ENCODE data around the gene NCF1. TPM values are rescaled to one million over a fixed set of nuclear protein-coding genes. Genes with fewer than 3 reads are reported as not detected.
"Not testable (repeated sequence)": the region's sequence is repeated elsewhere in the genome, so short reads cannot be mapped to it uniquely, and the experiment has no call there.

The NCF1 gene
- 1 to 10 TPM; 1.1 to 2.6 (median 2.2) TPM for polyA plus RNA-seq (ENCODE audit: insufficient read length in 10 of 10)
- long read RNA-seq, donor 1, partial matches to known transcripts, result 0 of 1 reads
- long read RNA-seq, donor 1, other reads (novel, unspliced or antisense), result 0 of 1 reads
- long read RNA-seq, donor 2, partial matches to known transcripts, result 14 of 14 reads
- long read RNA-seq, donor 2, other reads (novel, unspliced or antisense), result 0 of 14 reads
- long read RNA-seq, donor 3, result 0 reads
- long read RNA-seq, donor 4, result 0 reads
- long read RNA-seq, donor 5, result 0 reads
- long read RNA-seq, donor 6, partial matches to known transcripts, result 0 of 1 reads
- long read RNA-seq, donor 6, other reads (novel, unspliced or antisense), result 0 of 1 reads
- long read RNA-seq, donor 7, result 0 reads
- long read RNA-seq, donor 8, result 0 reads
- long read RNA-seq, donor 9, result 0 reads

DNA sequence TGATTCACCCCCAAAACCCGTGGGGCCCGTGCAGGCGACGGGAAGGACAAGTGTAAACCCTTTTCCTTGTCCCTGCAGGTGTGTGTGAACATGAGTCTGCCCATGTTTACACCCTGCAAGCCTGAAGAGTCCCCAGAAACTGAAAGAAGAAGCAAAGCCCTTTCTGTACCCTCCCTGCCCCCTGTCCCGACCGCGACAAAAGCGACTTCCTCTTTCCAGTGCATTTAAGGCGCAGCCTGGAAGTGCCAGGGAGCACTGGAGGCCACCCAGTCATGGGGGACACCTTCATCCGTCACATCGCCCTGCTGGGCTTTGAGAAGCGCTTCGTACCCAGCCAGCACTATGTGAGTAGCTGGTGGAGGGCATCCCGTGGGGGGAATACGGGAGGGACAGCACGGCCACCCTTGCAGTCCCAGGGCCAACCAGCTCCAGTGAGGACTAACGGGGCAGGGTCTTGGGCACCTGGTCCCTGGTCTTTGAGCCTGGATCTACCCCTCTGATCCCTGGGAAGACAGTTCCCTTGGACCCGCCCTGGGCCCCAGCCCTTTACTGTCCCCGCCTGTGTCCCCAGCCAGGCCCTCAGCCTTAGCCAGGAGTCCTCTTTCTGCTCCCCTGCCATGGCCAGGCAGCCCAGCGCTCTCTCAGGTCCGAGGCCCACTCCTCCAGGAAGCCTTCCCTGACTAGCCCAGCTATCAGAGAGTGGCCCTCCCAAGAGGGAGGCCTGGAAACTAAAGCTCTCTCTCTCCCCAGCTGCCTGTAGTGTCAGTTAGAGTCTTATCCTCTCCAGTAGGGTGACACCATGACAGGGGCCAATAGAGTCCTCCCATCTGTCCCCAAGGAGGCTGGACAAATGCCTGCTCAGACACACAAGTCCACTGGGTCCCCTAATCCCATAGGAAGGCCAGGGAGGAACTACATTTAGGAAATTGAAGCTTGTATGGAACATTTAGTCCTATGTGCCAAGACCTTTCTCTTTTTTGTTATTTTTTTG, at the start of gene NCF1:
Gene NCF1 (plus strand): TSS at position 252 of the 991 bp plus-strand sequence. CDS start 21 bp downstream, at position 273.
- not testable (repeated sequence) for DNase-seq

DNA sequence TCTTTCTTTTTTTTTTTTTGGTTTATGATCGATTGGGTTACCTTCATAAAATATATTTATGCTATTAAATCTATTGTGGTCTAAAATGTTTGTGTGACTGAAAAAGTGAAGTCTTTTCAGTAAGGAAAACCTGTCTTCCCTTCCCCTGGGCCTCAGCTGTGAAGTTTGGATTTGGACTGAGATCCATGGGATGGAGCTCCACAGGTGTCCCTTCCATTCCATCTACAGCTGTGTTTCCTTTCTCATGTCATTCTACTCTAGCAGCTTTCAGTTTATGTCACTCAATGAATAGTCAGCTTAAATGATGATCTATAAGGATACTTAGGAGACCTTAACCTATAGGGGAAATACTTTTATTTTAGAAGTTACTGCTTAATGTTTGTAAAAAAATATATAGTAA, 48.0 kb upstream of the NCF1 start:
- no peak for DNase-seq

DNA sequence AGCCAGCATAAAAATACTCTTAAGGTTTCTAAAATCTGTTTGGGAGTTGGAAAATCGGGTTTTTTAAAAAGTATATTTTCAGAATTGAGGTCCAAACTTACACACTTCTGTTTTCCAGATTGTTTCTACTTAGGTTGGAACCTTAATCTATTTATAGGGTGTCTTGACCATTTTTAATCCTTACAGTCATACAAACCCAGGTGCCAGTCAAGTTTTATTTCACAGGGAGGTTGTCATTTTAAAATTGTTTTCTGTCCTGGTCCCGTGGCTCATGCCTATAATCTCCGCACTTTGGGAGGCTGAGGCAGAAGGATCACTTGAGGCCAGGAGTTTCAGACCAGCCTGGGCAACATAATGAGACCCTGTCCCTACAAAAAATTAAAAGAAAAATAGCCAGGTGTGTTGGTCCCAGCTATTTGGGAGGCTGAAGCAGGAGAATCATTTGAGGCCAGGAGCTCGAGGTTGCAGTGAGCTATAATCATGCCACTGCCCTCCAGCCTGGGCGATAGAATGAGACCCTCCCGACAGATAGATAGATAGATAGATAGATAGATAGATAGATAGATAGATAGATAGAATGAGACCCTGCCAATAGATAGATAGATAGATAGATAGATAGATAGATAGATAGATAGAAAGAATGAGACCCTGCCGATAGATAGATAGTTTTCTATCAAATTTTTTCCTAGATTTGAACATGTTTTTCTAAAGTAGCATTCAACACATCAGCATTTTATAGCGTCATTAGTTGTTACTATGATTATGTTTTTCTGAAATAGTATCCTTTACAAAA, 47.3 kb upstream of the NCF1 start:
- no peak for DNase-seq

DNA sequence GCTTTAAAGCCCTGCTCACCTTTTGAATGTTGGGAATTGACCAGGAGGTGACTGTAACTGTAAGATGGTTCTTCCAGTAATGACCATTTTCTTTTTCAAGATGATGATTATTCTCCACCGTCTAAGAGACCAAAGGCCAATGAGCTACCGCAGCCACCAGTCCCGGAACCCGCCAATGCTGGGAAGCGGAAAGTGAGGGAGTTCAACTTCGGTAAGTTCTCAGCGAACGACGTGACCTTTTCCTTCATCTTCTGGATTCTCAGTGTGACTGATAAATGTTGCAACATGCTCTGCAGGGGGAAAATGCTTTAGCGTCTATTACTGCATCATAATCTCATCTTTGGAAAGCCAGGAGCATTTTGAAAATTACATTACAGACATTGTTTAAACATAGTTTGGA, 45.1 kb upstream of the NCF1 start:
- DNase-seq, result not testable (repeated sequence)

DNA sequence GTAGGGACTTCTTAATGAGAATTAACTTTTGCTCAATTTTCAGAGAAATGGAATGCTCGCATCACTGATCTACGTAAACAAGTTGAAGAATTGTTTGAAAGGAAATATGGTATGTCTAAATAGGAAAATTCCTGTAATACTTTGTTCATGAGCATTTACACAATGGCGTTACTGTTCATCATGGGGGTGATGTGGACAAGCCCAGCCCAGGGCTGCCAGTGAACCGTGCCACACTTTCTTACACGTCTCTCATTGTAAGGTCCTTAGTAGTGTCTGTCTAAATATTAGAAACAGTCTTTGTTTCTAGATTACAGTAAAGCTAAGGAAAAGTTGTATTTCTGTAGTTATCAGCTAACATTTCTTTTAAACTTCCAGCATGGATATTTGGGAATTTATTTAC, 43.6 kb upstream of the NCF1 start:
- not testable (repeated sequence) for DNase-seq

DNA sequence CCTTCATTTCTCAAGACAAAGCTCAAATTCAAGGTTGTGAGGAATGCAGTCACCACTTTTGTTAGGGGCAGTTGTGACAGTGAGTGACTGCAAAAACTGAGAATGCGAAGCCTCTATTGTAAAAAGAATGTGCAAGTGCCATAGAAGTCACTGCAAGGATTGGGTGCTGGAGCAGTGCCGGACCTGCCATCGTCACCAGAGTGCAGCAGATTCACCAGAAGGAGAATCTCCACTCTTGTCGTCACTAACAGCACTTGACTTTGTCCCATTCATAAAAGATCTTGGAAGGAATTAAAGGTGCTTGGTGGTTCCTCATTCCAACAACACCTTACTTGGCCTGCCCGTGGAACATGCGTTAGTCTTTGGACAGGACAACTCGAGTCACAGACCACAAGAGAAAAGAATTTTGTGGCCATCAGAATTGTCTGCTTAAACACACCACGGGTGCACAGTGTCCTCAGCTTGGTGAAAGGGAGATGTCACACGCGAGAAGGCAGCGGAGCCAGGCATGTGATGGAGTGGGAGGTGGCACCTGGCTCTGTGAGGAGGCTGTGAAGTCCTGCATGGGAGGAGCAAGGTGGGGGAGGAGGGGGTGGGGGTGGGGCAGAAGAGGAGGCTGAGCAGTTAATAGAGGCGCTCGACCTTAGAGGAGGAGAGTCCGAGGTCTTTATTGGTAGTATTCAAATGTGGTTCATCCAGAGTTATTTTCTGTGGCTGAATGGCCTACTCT, 33.7 kb upstream of the NCF1 start:
- not testable (repeated sequence) for DNase-seq

DNA sequence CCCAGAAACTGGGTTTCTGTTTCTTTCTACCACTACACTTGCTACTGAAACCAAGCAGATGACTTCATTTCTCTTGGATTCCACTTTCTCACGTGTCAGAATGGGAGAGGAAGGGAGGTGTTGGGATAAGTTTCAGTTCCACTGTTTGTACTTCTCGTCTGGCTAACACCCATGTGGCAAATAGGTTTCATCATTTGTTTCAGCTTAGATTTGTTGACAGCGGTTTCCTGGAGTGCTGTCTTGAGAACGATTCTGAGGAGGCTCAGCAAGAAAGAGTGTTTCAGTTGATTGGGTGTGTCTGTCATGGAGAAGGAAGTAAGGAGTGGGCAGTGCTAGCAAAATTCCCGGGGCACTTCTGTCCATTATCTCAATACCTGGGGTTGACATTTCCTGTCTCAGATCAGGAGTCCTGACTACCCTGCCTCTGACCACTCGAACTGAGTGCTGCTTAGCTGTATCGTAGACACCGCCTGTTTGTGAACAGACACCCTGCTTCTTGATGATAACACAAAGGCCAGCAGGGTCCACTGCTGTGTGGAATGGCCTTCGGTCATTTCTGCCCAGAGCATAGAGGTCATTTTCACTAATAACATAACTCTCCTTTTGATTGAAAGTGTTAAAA, 29.8 kb upstream of the NCF1 start:
- not testable (repeated sequence) for DNase-seq

DNA sequence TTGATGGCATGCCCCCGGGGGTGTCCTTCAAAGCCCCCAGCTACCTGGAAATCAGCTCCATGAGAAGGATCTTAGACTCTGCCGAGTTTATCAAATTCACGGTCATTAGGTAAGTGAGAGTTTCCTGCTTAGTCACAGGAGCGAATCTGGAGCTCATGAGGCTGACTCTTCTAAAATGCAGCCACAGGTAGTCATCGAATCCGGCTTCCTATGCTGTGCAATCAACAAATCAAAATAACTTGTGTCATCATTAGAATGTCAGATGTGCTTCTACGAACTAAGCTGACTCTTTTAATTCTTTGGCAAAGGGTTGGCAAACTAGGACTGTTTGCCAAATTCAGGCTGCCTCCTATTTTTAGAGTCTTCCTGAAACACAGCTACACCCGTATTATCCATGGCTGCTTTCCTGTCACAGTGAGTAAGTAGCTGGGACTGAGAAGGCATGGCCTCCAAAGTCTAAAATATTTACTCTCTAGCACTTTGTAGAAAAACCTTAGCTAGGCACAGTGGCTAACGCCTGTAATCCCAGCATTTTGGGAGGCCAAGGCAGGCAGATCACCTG, 19.8 kb upstream of the NCF1 start:
- DNase-seq, result not testable (repeated sequence)

DNA sequence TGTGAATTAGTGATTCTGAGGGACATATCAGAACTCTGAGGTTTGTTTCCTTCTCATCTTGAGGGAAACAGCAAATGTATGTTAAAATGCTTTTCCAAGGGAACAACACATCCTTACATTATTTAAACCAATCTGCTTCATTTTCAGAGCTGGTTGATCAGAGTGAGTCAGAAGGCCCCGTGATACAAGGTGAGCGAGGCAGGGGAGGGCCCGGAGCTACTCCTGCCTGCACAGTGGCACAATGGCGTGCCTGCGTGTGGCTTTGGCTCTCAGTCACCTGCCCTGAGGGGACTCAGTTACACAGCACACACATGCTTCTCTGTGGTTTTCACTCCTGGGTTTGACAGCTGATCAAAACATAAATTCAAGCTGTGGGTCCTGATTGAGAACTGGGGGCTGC, 17.1 kb upstream of the NCF1 start:
- DNase-seq, result not testable (repeated sequence)

DNA sequence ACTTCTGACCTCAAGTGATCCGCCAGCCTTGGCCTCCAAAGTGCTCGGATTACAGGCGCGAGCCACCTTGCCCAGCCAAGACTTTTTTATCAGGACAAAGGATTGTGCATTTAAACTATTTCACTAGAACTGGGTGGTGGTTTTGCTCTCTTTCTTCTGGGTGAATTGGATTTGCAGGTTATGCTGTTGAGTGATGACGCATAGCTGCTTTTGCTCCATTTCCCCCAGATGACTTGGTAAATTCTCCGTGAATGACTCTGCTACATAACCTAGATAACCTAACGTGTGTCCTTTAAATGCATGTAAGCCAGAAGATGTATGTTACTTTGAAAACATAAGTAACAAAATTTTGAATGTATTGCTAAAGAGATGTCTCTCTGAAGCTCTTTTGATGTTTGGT, 15.5 kb upstream of the NCF1 start:
- DNase-seq, result not testable (repeated sequence)

DNA sequence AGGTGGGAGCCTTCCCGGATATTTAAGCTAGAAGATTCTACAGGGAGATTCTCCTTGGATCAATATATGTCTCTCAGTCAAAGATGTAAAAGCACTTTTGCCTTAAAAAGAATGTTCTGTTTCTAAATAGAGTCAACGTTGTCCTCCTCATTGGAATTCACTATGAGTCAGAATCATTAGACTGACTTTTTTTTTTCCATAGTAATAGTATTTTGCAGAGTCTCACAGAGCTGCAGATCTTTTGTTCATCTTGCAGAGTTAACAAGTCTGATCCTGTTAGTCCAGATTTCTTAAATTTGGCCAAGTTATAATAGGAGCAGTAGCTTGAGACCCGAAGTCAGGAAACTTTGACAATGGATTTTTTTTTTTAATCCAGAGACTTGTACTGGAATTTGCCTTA, 14.8 kb upstream of the NCF1 start:
- not testable (repeated sequence) for DNase-seq

DNA sequence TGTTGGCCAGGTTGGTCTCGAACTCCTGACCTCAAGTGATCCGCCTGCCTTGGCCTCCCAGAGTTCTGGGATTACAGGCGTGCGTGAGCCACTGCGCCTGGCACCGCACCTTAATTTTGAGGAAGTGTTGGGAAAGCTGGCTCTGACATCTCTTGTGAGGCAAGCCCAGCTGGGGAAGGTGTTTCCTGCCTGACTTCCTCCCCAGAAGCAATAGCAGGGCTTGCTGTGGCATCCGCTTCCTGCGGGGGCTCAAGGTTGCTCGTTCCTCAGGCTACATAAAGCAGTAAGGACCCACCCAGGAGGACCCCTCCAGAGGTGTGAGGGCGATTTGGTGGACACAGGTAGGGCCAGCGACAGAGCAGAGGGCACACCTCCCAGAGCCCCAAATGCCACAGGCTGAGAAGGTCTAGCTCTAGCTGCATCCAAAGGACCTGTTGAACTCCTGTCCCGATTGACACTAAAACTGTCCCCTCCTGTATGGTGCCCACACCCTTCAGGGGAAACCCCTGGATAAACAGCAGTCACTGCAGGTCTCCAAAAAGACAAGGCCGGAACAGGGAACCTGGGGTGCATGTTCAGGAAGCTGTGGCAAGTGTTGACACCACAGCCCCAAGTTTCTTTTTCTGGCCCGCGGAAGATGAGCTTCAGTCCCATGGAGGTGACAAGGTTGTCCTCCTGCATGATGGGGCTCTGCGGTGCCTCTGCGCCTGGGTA, 8.4 kb upstream of the NCF1 start:
- not testable (repeated sequence) for DNase-seq

DNA sequence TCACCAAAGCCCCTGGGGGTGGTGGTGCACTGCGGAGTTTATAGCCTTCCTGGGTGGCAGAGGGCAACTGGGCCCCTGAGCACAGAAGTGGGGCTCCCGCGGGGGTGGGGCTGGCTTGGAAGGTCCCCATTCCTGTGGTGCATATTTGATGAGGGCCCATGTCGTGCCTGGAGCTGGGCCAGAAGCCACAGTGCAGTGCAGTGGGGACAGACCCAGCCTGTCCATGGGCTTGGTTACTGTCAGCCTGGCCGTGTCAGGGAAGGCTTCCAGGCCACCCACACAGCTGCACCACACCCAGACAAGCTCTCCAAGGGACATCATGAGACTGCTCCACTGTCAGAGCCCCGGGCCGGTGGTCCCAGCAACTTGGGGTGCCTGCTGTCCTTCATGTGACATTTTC, 7.3 kb upstream of the NCF1 start:
- not testable (repeated sequence) for DNase-seq

DNA sequence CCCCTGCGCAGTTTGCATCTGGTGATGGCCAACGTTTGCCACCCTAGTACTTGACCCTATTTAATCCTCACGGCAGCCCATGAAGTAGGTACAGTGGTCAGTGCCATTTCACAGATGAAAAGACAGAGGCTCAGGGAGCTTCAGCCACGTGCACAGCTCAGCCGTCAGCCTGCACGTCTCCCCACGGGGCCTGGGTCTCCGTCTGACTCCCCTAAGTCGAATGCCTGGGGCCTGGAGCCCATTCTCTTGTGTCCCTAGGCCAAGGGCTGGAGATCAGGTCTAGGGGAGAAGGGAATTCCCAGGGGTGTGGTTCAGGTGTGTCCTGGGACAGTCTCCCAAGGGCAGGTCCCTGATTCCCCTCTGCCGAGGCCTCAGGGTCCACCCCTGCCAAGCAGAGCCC, 6.8 kb upstream of the NCF1 start:
- not testable (repeated sequence) for DNase-seq

DNA sequence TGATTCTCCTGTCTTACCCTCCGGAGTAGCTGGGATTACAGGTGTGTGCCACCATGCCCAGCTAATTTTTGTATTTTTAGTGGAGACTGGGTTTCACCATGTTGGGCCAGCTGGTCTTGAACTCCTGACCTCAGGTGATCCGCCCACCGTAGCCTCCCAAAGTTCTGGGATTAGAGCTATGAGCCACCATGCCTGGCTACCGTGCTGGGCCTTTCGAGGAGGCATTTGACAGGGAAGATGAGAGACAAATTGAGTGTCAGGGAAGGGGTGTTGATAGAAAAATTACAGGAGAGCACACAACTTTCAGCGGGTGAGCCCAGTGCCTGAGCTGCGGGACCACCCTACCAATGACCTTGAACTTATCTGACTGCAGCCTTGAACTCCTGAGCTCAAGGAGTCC, 3.7 kb upstream of the NCF1 start:
- not testable (repeated sequence) for DNase-seq

DNA sequence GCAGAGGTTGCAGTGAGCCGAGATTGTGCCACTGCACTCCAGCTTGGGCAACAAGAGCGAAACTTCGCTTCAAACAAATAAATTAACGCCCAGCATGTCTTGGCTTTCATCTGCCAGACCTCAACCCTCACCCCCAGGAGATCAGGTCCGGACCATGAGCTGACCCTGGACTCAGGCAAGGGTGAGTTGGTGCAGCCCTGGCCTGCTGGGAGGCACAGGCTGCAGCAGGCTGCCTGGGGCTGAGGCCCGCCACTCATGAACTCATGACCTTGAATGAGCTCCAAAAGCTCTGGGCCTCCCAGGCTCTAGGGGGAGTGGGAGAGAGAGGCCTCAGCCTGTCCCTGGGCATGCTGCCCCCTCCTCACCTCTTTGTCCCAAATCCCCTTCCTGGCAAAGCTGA, 1.7 kb upstream of the NCF1 start:
- not testable (repeated sequence) for DNase-seq

DNA sequence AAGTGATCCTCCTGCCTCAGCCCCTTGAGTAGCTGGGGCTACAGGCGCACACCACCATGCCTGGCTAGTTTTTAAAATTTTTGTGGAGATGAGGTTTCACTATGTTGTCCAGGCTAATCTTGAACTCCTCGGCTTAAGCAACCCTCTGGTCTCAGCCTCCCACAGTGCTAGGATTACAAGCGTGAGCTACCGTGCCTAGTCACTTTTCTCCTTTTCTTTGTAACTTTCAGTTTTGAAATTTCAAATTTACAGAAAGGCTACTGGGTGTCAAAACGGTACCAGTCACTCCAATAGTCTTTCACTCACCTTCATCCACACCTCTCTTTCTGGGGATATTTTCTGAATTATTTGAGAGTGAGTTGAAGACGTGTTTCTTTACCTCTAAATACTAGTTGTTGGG, 1.3 kb downstream of the NCF1 start:
- DNase-seq, result not testable (repeated sequence)

DNA sequence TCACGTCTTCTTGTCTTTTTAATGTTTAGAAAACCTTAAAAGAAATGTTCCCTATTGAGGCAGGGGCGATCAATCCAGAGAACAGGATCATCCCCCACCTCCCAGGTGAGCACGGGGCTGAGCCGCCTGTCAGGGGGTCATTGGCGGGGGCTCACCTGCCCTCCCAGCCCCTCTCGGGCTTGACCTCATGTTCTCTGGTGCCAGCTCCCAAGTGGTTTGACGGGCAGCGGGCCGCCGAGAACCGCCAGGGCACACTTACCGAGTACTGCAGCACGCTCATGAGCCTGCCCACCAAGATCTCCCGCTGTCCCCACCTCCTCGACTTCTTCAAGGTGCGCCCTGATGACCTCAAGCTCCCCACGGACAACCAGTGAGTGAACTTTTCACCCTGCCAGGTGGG, 5.2 kb downstream of the NCF1 start:
- DNase-seq, result not testable (repeated sequence)

DNA sequence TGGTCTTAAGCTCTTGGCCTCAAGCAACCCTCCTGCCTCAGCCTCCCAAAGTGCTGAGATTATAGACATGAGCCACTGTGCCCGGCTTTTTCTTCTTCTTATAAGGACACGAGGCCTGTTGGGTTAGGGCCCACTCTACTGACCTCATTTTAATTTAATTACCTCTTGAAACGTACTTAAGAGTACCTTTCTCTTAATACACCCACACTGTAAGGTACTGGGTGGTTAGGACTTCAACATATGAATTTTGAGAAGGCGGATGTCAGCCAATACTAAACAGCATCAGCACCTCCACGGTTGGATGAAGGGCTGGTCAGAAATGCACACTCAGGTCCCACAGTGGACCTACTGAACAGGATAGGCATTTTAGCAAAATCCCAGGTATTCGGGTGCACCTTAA, 7.9 kb downstream of the NCF1 start:
- DNase-seq, result not testable (repeated sequence)

All from muscle of back (tissue), 13 donors.